Ovary (tissue), 3 donors: Measurements from ENCODE around the gene CGB1.

Experiments used
- POLR2A ChIP-seq: fragments of 450-650 bp; IDR thresholded peaks from one replicate; pipeline ENCODE4 v1.6.1; 2017; ENCODE audit warnings: antibody characterized with exemption, mild to moderate bottlenecking, moderate library complexity
- TF ChIP-seq, protein P1 (sequence below), 3 donors: fragments of 450-650 bp in 2 of 3; fragments of 200-600 bp in 1 of 3; IDR thresholded peaks; one replicate each; pipeline versions ENCODE4 v1.5.1 to v1.8.0; 2016 to 2022; ENCODE audit warnings: antibody characterized with exemption in 3 of 3, mild to moderate bottlenecking in 1 of 3
- donor health status: DM: no; HTN: no; CAD: no.

DNA sequence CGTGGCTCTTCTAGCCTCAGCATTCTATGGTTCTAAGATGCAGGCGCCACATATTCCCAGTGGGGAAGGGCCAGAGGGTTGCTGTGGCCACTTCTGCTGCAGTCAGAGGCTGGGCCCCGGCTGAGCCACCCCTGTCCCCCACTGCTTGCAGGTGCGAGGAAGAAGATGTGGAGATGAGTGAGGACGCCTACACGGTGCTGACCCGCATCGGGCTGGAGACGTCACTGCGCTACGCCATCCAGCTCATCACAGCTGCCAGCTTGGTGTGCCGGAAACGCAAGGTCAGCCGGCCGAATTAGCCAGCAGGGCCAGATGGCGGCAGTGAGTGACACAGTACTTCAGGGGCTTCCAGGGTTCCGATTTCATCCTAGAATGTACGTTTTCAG, 21.8 kb downstream of the CGB1 start:
- no peak for TF ChIP-seq POLR2A
- TF ChIP-seq, protein P1, sequence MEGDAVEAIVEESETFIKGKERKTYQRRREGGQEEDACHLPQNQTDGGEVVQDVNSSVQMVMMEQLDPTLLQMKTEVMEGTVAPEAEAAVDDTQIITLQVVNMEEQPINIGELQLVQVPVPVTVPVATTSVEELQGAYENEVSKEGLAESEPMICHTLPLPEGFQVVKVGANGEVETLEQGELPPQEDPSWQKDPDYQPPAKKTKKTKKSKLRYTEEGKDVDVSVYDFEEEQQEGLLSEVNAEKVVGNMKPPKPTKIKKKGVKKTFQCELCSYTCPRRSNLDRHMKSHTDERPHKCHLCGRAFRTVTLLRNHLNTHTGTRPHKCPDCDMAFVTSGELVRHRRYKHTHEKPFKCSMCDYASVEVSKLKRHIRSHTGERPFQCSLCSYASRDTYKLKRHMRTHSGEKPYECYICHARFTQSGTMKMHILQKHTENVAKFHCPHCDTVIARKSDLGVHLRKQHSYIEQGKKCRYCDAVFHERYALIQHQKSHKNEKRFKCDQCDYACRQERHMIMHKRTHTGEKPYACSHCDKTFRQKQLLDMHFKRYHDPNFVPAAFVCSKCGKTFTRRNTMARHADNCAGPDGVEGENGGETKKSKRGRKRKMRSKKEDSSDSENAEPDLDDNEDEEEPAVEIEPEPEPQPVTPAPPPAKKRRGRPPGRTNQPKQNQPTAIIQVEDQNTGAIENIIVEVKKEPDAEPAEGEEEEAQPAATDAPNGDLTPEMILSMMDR (IDR thresholded peaks at IDR 0.05) = no peak
